Stimulated activated CD4-positive, alpha-beta T cell treated with anti-CD3 and anti-CD28 coated beads, Interleukin-2, amount 100 ng/mL, for 48 hours (primary cell): ENCODE data around the gene OPRL1.

Source experiments
- DNase-seq, 2 donors: peaks; one replicate each; pipeline ENCODE4 v3.0.0-alpha.2; 2020

The OPRL1 gene

GRCh38 chr20:64056889-64057627, 22.8 kb upstream of the OPRL1 start:
- no peak for DNase-seq

GRCh38 chr20:64057628-64058498, 22.0 kb upstream of the OPRL1 start:
- peak; percentile 84 to 90 for DNase-seq

GRCh38 chr20:64058536-64058935, 21.3 kb upstream of the OPRL1 start:
- DNase-seq = no peak

GRCh38 chr20:64062276-64062595, 17.6 kb upstream of the OPRL1 start:
- DNase-seq = no peak

- DNase-seq = peak; percentile 92 to 94
Observed at GRCh38 chr20:64062596-64063388, 17.1 kb upstream of the OPRL1 start, which contains the start of gene TCEA2. Gene TCEA2, plus strand, starts transcription at chr20:64063198. Its CDS starts 115 bp downstream, at chr20:64063313.

- no peak for DNase-seq
Observed at GRCh38 chr20:64063389-64064144, 16.3 kb upstream of the OPRL1 start.

- DNase-seq = no peak
Observed at GRCh38 chr20:64064145-64064698, 15.7 kb upstream of the OPRL1 start.

- DNase-seq = no peak
Observed at GRCh38 chr20:64065062-64065973, 14.6 kb upstream of the OPRL1 start.

- DNase-seq = peak; percentile 42 to 49
Observed at GRCh38 chr20:64065974-64066343, 13.9 kb upstream of the OPRL1 start.

- no peak for DNase-seq
Observed at GRCh38 chr20:64067005-64067632, 12.8 kb upstream of the OPRL1 start.

- no peak for DNase-seq
Observed at GRCh38 chr20:64067733-64068307, 12.1 kb upstream of the OPRL1 start.

GRCh38 chr20:64068386-64069208, 11.3 kb upstream of the OPRL1 start:
- no peak for DNase-seq

- DNase-seq = no peak
Observed at GRCh38 chr20:64069209-64069613, 10.7 kb upstream of the OPRL1 start.

- no peak for DNase-seq
Observed at GRCh38 chr20:64069614-64070243, 10.2 kb upstream of the OPRL1 start.

- DNase-seq = no peak
Observed at GRCh38 chr20:64070244-64070993, 9.5 kb upstream of the OPRL1 start.

- no peak for DNase-seq
Observed at GRCh38 chr20:64071341-64072332, 8.2 kb upstream of the OPRL1 start.
